ENCODE measurements around the gene LPP.

GRCh38 chr3:188544012-188544411, 390.1 kb downstream of the LPP start:
- TF ChIP-seq CTCF (IDR thresholded peaks at IDR 0.05) (no peak), ZFX (IDR thresholded peaks at IDR 0.05; ENCODE audit: borderline replicate concordance) (no peak)

All from 22Rv1 (cell line).